Measurements from ENCODE around the gene ATP1A3.
"Not testable (repeated sequence)": the region's sequence is repeated elsewhere in the genome, so short reads cannot be mapped to it uniquely, and the experiment has no call there.

The ATP1A3 gene

GRCh38 chr19:42023121-42023942 is 29.3 kb upstream of the ATP1A3 start:
- TF ChIP-seq CTCF (conservative IDR thresholded peaks at IDR 0.05; ENCODE audit: low read depth, low read length) = peak; percentile 50
- DNase-seq (ENCODE audit: low read depth) = no peak
- H3K4me3 ChIP-seq (ENCODE audit: low read length) = no peak overlapping the region

GRCh38 chr19:42022616-42023015 is 28.6 kb upstream of the ATP1A3 start:
- DNase-seq (ENCODE audit: low read depth) = no peak
- H3K4me3 ChIP-seq (ENCODE audit: low read length) = no peak overlapping the region

GRCh38 chr19:42021185-42021584 is 27.2 kb upstream of the ATP1A3 start:
- no peak for DNase-seq (ENCODE audit: low read depth)
- no peak overlapping the region for H3K4me3 ChIP-seq (ENCODE audit: low read length)
- no peak for TF ChIP-seq CTCF (conservative IDR thresholded peaks at IDR 0.05; ENCODE audit: low read depth, low read length)

More at GRCh38 chr19:42022616-42023015, 28.6 kb upstream of the ATP1A3 start:
- TF ChIP-seq CTCF (conservative IDR thresholded peaks at IDR 0.05; ENCODE audit: low read depth, low read length) = no peak

- TF ChIP-seq CTCF (conservative IDR thresholded peaks at IDR 0.05; ENCODE audit: low read depth, low read length) = no peak
- no peak for DNase-seq (ENCODE audit: low read depth)
- no peak overlapping the region for H3K4me3 ChIP-seq (ENCODE audit: low read length)
These were observed 24.6 kb upstream of the ATP1A3 start for GRCh38 chr19:42018503-42019193.

- no peak overlapping the region for H3K4me3 ChIP-seq (ENCODE audit: low read length)
- TF ChIP-seq CTCF (conservative IDR thresholded peaks at IDR 0.05; ENCODE audit: low read depth, low read length) = no peak
- DNase-seq (ENCODE audit: low read depth) = no peak
These were observed 23.0 kb upstream of the ATP1A3 start for GRCh38 chr19:42017040-42017439.

- DNase-seq (ENCODE audit: low read depth); H3K4me3 ChIP-seq (ENCODE audit: low read length): not testable (repeated sequence)
These were observed 18.7 kb upstream of the ATP1A3 start for GRCh38 chr19:42012747-42013146.

- TF ChIP-seq CTCF (conservative IDR thresholded peaks at IDR 0.05; ENCODE audit: low read depth, low read length) = no peak
- DNase-seq (ENCODE audit: low read depth) = no peak
- no peak overlapping the region for H3K4me3 ChIP-seq (ENCODE audit: low read length)
These were observed 16.5 kb upstream of the ATP1A3 start for GRCh38 chr19:42010245-42011126.
